ENCODE data around the gene TMEM62.
A peak's percentile ranks its signal among the peaks of the same experiment; 100 is the strongest.

TMEM62 gene

DNA sequence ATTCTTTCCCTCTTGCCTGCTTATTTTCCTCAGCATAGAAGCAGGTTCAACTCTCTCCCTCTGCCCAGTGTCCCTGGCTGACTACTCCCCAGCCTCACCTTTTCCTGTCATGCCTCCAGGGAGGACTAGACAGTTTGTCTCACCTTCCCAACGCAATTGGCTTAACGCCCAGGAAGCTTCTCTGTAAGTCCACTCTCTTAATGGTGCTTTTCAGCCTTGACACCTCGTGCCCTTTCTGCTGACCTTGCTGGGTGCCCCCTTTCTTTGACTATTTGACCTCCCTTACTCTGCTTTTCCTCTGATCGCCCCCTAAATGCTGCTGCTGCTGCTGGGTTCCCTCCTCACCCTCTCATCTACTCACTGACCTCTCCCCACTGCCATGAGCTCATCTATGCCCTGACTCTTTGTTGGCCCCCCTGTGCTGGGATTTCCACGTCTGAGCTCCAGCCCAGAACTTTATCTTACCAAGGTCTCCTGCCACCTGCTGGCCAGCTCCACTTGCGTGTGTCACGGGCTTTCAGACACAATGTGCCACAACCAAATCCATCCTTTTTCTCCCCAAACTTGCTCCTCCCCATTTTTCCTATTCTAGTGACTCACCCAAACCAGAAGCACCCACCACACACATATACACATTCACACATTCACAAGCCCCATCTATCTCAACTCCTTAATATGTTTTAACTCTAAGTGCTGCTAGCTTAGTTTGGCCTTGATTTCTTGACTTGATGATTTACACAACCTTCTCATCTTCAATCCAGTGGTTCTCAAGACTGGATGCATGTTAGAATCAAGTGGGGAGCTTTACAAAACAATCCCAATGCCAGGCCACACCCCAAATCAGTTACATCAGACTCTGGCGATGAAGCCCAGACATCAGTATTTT lies 70.9 kb downstream of the TMEM62 start:
- peak; percentile 51 for DNase-seq (ENCODE audit: insufficient read length, low spot score)
- no peak for TF ChIP-seq POLR2A (IDR thresholded peaks at IDR 0.05; ENCODE audit: low read depth, low read length)
- no peak for FAIRE-seq

DNA sequence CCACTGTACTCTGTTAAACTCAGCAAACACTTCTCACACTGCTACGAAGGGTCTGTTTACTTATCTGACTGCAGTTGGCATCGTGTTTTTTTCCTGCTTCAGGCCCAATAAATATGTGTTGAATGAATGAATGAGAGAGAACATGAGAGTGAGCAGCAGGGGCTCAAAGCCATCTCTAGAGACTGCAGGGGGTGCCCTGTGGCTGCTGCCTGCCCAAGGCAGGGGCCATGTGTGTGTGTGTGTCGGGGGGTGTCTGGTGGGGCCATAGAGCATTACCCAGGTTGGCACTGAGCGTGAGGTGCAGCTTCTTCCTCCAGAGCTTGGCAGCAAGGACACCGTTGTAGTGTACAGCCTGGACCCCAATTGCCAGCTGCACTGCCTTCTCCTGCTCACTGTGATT lies 72.7 kb downstream of the TMEM62 start:
- TF ChIP-seq POLR2A (IDR thresholded peaks at IDR 0.05; ENCODE audit: low read depth, low read length): no peak
- FAIRE-seq (no peak), DNase-seq (ENCODE audit: insufficient read length, low spot score) (no peak)

DNA sequence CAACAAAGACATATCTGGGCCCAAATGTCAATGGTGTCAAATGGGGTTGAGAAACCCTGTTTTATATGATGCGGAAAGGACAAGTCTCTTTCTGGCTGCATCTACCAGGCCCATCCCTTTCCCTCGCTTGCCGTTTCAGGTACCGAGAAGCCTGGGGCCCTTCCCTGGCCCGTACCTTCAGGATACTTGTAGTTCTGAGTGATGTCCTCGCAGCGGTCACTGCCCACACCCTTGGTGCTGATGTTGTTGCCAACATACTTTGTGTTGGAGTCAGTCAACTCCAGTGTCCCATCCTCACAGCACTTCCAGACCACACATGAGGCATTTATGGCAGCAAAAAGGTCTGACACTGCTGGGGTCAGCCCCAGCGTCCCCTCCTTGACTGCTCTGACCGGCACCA lies 73.6 kb downstream of the TMEM62 start:
- DNase-seq (ENCODE audit: insufficient read length, low spot score) (no peak), FAIRE-seq (no peak)
- TF ChIP-seq POLR2A (IDR thresholded peaks at IDR 0.05; ENCODE audit: low read depth, low read length): no peak

DNA sequence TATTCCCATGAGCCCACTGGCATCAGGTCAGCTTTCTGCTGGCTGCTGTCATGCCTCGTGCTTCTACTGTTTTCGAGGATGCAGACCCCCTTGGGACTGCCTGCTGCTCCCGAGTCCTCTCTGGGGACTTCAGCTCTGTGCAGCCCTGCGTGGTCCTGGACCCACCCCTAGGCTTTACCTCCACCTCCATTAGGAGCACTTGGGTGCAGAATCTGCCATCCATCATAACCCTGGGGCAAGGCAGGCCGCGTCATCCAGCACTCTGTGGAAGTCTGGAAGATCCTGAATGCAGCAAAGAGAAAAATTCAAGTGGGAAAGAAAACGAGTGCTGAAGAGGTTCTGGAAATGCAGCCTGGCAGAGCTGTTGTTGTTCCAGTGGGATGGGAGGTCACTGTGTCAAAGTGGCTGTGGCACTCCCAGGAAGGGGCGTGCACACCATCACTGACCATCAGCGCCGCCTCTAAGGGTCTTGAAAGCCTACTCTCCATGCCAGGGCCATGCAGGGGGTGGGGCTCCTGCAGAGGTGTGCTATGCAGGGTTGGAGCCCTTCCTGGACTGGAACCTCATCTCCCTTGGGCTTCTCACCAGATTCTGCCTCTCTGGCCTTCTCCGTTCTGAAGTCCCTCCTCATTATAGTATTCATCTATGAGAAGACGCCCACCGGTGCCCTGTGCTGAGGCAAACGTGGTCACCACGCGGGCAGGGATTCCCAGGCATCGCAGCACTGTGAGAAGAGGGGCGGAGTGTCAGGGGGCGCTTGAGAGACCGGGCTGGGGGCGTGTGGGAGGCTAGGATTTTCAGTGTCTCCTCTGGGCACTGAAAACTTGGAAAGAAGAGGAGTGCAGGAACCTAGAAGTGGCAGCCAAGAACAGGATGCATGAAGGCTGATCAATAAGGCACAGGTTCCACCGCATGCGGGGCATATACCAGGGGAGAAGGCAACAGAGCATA lies 74.9 kb downstream of the TMEM62 start:
- FAIRE-seq (no peak), DNase-seq (ENCODE audit: insufficient read length, low spot score) (no peak)
- no peak for TF ChIP-seq POLR2A (IDR thresholded peaks at IDR 0.05; ENCODE audit: low read depth, low read length)

DNA sequence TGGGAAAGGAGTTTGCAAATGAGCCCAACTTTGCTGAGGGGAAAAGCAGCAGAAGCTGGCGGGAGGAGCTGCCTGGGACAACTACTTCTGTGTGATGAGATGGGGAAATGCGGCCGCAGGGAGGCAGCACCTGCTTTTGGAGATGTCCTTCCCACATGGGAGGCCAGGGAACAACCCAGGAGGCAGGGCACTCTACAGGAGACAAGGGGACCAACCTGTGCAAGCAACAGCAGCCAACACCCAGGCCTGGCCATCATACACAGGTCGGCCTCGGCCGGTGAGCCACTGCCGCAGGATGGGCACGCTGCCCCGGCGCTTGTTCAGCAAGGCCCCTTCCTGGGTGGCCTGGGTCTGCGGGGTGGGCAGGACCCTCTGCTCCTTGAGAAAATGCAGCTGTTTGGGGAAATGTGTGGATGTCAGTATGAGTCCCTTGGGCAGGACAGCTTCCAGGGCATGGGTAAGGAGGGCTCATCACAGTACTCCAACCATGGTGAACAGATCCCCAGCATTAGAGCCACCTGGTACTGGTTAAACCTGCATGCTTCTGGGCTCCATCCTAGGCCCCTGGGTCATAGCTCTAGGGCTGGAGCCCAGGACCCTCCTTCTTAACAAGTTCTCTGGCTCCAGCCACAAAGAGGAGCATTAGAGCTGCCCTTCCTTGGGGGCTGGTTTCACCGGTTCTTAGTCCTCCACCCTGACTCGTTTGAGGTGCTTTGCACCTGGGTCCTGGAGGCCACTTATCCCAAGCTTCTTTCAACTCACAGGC lies 75.9 kb downstream of the TMEM62 start:
- FAIRE-seq (no peak), DNase-seq (ENCODE audit: insufficient read length, low spot score) (no peak)
- no peak for TF ChIP-seq POLR2A (IDR thresholded peaks at IDR 0.05; ENCODE audit: low read depth, low read length)

DNA sequence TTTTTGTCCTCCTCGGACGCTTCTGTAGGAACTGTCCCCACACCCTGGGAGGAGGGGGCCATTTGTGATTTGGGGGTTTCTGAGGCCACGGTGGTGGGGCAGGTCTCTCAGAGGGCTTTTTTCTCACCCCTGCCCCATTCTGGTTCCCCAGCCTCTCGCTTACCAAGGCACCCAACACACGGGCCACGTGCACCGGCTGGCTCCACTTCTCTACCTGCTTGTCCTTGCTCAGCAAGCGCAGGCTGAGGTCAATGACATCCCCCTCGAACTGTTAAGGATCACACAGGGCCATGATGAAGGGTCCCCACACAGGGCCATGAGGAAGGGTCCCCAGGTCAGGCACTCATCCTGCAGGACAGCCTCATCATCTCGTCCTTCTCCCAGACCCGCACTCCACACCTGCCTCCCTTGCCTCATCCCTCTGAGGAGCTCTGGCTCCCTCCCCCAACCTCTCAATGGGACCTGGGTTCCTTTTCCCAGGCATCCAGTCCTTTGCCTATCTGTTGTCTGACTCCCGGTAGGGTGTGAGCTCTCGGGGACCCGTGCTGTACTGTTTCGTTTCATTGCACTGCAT lies 76.9 kb downstream of the TMEM62 start:
- no peak for FAIRE-seq
- DNase-seq (ENCODE audit: insufficient read length, low spot score): no peak
- no peak for TF ChIP-seq POLR2A (IDR thresholded peaks at IDR 0.05; ENCODE audit: low read depth, low read length)

DNA sequence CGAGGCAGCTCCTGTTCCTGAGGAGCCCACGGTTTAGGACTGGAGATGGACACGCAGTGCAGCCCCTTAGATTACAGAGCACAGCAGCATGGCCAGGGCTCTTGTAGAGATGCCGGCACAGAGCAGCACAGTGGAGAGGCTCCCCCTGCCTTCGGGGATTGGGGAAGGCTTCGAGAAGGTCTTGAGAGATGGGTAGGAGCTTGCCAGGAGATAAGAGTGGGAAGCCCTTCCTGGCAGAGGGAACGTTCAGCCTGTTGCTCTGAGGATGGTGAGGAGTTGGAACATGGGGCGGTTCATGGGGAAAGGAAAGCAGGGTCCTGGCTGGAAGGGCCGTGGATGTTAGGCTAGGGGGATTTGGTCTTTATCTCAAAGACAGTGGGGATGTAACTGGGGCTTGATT lies 77.4 kb downstream of the TMEM62 start:
- FAIRE-seq (no peak), DNase-seq (ENCODE audit: insufficient read length, low spot score) (no peak)
- no peak for TF ChIP-seq POLR2A (IDR thresholded peaks at IDR 0.05; ENCODE audit: low read depth, low read length)

DNA sequence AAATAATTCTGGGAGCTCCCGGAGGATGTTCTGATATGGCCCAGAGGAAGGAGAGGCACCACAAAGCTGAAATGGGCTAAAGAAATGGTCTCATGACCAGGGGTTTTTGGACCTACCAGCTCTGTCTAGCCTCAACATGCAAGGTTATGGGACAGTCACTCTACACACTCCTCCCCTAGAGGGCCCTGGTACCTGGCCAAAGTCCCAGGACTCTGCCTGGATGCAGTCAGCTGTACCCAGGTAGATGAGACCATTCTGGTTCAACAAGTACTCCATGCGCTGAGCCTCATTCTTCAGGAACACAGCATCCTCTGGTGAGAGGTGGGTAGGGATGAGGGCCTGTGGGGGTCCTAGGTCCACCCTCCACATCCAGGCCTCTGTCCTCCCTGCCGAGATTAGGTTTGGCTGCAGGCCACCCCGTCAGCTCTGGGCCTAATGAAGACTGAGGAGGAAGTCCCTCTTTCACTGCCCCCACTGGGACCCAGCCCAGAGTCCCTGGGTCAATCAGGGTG lies 77.9 kb downstream of the TMEM62 start:
- no peak for FAIRE-seq
- TF ChIP-seq POLR2A (IDR thresholded peaks at IDR 0.05; ENCODE audit: low read depth, low read length): no peak
- DNase-seq (ENCODE audit: insufficient read length, low spot score): no peak

DNA sequence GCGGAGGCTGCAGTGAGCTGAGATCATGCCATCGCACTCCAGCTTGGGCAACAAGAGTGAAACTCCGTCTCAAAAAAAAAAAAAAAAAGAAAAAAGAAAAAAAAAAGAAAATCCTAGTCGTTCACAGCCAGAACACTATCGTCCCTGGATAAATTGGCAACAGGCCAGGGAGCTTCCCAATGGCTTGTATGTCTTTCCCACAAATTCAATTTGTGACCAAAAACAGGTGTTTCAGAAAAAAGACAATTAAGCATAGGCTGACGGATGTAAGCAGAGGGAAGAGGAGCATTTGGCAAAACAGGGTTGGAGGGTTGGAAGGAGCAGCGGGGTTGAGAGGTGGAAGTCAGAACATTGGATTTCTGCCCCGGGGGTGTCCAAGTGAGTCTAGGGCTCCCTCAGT lies 78.9 kb downstream of the TMEM62 start:
- FAIRE-seq (no peak), DNase-seq (ENCODE audit: insufficient read length, low spot score) (no peak)
- no peak for TF ChIP-seq POLR2A (IDR thresholded peaks at IDR 0.05; ENCODE audit: low read depth, low read length)

DNA sequence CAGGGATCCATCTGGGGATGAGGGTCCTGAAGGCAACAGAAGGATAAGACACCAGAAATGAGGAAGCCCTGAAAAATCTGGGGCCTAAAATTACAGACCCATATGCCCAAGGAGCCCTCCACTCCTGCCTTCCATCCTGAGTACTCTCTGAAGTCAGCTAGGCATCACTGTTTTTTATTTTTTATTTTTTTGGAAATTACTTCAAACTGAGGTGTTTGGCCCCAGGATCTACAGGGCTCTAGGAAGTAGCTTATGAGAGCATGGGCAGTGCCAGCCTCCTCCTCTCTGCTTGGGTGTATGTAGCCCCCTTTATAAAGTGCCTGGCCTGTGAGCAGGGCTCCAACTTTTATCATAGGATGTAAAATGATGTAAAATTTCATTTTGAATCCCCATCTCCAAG lies 79.6 kb downstream of the TMEM62 start:
- FAIRE-seq: no peak
- no peak for TF ChIP-seq POLR2A (IDR thresholded peaks at IDR 0.05; ENCODE audit: low read depth, low read length)
- DNase-seq (ENCODE audit: insufficient read length, low spot score): no peak

DNA sequence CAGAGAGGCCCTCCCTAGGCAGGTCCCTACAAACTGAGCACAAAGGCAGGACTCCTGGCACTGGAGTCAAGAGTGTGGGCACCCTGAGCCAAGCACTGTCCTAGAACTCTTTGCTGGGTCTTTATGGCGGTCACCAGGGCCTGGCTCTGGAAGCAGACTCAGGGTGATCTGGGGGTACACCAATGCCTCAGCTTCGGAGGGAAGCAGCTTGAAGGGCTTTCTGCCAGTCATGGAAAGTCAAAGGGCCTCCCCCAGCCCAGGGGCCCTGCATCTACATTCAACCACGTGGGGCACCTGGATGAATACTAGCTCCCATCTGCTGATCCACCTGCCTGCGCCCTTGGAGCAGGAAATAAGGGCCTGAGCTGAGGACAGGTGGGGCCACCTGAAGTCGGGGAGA lies 80.1 kb downstream of the TMEM62 start:
- FAIRE-seq (no peak), DNase-seq (ENCODE audit: insufficient read length, low spot score) (no peak)
- no peak for TF ChIP-seq POLR2A (IDR thresholded peaks at IDR 0.05; ENCODE audit: low read depth, low read length)

DNA sequence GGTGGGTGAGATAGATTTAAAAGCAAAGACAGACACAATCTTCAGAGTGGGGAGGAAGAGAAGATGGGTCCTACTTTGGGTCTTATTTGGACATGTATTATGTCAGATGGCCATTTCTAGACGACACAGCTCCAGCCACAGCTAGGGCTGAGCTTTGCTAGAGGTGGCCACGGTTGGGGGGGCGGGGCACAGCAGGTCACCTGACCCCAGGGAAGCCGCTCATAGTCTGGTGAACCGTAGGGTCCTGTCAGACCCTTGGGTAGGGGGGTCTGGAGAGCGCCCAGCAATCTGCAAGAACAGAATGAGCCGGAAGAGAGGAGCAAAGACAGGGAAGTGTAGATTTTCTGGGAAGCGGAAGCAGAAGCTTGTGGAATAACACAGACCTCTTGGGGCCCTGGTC lies 80.8 kb downstream of the TMEM62 start:
- DNase-seq (ENCODE audit: insufficient read length, low spot score) (no peak), FAIRE-seq (no peak)
- TF ChIP-seq POLR2A (IDR thresholded peaks at IDR 0.05; ENCODE audit: low read depth, low read length): no peak

DNA sequence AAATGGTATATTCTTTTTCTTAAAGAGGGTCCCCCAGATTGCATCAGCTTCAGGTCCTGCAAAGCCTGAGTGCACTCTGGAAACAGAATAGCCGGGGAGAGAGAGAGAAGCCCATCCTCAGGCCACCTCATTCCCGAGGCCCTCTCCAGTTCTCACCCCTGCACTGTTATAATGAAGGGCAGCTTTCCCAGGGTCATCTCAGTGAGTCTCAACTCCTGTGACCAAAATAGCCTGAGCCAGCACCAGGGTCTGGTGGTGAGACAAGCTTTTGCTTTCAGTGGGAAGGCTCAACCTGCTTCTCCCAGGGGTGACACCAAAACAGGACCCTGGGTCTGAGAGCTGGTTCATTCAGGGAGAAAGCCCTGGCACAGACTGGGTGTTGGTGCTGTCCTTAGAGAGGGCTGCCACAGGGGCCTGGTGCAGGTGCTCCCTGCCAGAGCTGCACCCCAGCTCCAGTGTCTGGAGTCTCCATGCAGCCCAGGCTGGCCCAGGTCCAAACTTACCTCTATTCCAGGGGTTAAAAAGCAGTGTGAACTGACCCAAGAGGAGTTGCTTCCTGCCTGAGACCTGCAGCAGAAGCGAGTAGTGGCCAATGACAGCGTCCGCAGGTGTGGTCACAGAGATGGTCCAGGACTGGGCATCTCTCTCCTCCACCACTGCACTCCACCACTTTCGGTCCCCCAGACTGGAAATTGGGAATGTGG lies 81.4 kb downstream of the TMEM62 start:
- FAIRE-seq (no peak), DNase-seq (ENCODE audit: insufficient read length, low spot score) (no peak)
- no peak for TF ChIP-seq POLR2A (IDR thresholded peaks at IDR 0.05; ENCODE audit: low read depth, low read length)

All from H54 (cell line).